ENCODE results near the gene NIM1K.

DNA sequence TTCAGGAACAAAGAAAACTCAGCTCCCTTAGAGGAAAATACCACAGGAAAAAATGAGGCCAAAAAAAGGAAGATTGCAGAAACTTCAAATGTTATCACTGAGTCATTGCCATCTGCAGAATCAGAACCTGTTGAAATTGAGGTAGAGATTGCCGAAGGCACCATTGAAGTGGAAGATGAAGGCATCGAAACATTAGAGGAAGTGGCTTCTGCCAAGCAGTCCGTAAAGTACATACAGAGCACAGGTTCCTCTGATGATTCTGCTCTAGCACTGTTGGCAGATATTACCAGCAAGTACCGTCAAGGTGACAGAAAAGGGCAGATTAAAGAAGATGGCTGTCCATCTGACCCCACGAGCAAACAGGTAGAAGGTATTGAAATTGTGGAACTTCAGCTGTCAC lies 30.8 kb upstream of the NIM1K start:
- TF ChIP-seq, protein P1, sequence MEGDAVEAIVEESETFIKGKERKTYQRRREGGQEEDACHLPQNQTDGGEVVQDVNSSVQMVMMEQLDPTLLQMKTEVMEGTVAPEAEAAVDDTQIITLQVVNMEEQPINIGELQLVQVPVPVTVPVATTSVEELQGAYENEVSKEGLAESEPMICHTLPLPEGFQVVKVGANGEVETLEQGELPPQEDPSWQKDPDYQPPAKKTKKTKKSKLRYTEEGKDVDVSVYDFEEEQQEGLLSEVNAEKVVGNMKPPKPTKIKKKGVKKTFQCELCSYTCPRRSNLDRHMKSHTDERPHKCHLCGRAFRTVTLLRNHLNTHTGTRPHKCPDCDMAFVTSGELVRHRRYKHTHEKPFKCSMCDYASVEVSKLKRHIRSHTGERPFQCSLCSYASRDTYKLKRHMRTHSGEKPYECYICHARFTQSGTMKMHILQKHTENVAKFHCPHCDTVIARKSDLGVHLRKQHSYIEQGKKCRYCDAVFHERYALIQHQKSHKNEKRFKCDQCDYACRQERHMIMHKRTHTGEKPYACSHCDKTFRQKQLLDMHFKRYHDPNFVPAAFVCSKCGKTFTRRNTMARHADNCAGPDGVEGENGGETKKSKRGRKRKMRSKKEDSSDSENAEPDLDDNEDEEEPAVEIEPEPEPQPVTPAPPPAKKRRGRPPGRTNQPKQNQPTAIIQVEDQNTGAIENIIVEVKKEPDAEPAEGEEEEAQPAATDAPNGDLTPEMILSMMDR (IDR thresholded peaks at IDR 0.05): no peak
- no peak for TF ChIP-seq POLR2AphosphoS5 (IDR thresholded peaks at IDR 0.05)

Measured in transverse colon (tissue), 4 donors.